Measurements from ENCODE around the gene MSI2. TPM values are rescaled to one million over a fixed set of nuclear protein-coding genes. Genes with fewer than 3 reads are reported as not detected.

Gene MSI2
- total RNA-seq, 4 donors from 2014 or later = 60.7 to 101 (median 70.9) TPM

- intact Hi-C loops (cut with DNase I) = no loop called here
- Histone ChIP-seq H3K4me1 (peaks cover 9 to 12% of the 10 kb centered on the region in 2 donors), H3K27ac (no peak overlapping the region), H3K9me3 (no peaks in the 10 kb centered on the region), H3K27me3 (no peaks in the 10 kb centered on the region), H3K36me3 (no peaks in the 10 kb centered on the region), H3K4me3 (replicated peaks in 1 of 3) (no peak overlapping the region)
- DNase-seq = no peak
- 57 to 76% methylated on average over 7 of the region's 7 CpGs for WGBS, 2 donors
- TF ChIP-seq CTCF (IDR thresholded peaks at IDR 0.05) = no peak
- TF ChIP-seq POLR2A (IDR thresholded peaks at IDR 0.05) = no peak
These were observed 429.3 kb downstream of the MSI2 start for GRCh38 chr17:57685499-57686132.

GRCh38 chr17:57687642-57688041 lies 431.3 kb downstream of the MSI2 start:
- intact Hi-C loops (cut with DNase I) = no loop called here
- TF ChIP-seq POLR2A (IDR thresholded peaks at IDR 0.05) (no peak), CTCF (IDR thresholded peaks at IDR 0.05) (no peak)
- Histone ChIP-seq H3K4me1 (peaks cover 9 to 12% of the 10 kb centered on the region in 2 donors), H3K27ac (no peak overlapping the region), H3K27me3 (no peaks in the 10 kb centered on the region), H3K9me3 (no peaks in the 10 kb centered on the region), H3K36me3 (no peaks in the 10 kb centered on the region), H3K4me3 (replicated peaks in 1 of 3) (no peak overlapping the region)
- DNase-seq = no peak

GRCh38 chr17:57689254-57689653 lies 432.9 kb downstream of the MSI2 start:
- intact Hi-C loops (cut with DNase I) = no loop called here

GRCh38 chr17:57691939-57692338 lies 435.6 kb downstream of the MSI2 start:
- intact Hi-C loops (cut with DNase I) = no loop called here
- Histone ChIP-seq H3K27ac (no peak overlapping the region), H3K27me3 (no peaks in the 10 kb centered on the region), H3K9me3 (no peaks in the 10 kb centered on the region), H3K4me1 (no peaks in the 10 kb centered on the region), H3K4me3 (replicated peaks in 1 of 3) (no peak overlapping the region), H3K36me3 (no peaks in the 10 kb centered on the region)
- DNase-seq = no peak
- WGBS, 2 donors = 100% methylated on average over 1 of the region's 1 CpG
- no peak for TF ChIP-seq POLR2A (IDR thresholded peaks at IDR 0.05)
- no peak for TF ChIP-seq CTCF (IDR thresholded peaks at IDR 0.05)

More at GRCh38 chr17:57689254-57689653, 432.9 kb downstream of the MSI2 start:
- no peak overlapping the region for H3K4me3 ChIP-seq (replicated peaks in 1 of 3)
- no peaks in the 10 kb centered on the region for H3K36me3 ChIP-seq
- H3K27me3 ChIP-seq = no peaks in the 10 kb centered on the region
- no peak for DNase-seq
- TF ChIP-seq CTCF (IDR thresholded peaks at IDR 0.05) = no peak
- peaks cover 9 to 12% of the 10 kb centered on the region in 2 donors for H3K4me1 ChIP-seq
- H3K9me3 ChIP-seq = no peaks in the 10 kb centered on the region
- H3K27ac ChIP-seq = no peak overlapping the region
- 79 to 80% methylated on average over 3 of the region's 3 CpGs for WGBS, 2 donors

- no peaks in the 10 kb centered on the region for H3K27me3 ChIP-seq
- WGBS, 2 donors = 95 to 97% methylated on average over 1 of the region's 1 CpG
- no peak for TF ChIP-seq CTCF (IDR thresholded peaks at IDR 0.05)
- no peak for TF ChIP-seq POLR2A (IDR thresholded peaks at IDR 0.05)
- no peak overlapping the region for H3K27ac ChIP-seq
- H3K4me1 ChIP-seq = no peaks in the 10 kb centered on the region
- H3K4me3 ChIP-seq (replicated peaks in 1 of 3) = no peak overlapping the region
- no peaks in the 10 kb centered on the region for H3K9me3 ChIP-seq
- no peak for DNase-seq
- intact Hi-C loops (cut with DNase I) = no loop called here
- no peaks in the 10 kb centered on the region for H3K36me3 ChIP-seq
These were observed 436.4 kb downstream of the MSI2 start for GRCh38 chr17:57692770-57693169.

All from thyroid gland (tissue), 4 donors.